Transverse colon (tissue), 4 donors: ENCODE measurements around the gene TMEM156.

ENCODE experiments used
- EP300 ChIP-seq: sonication (generic); formaldehyde crosslinking; IDR thresholded peaks from one replicate; pipeline ENCODE4 v1.6.1; 2017; ENCODE audit warnings: antibody characterized with exemption, low read depth
- POLR2A ChIP-seq: fragments of 450-650 bp; IDR thresholded peaks from one replicate; pipeline ENCODE4 v1.6.1; 2016; ENCODE audit warnings: antibody characterized with exemption, mild to moderate bottlenecking, moderate library complexity
- POLR2AphosphoS5 ChIP-seq, 3 donors: sonication (generic); formaldehyde crosslinking; IDR thresholded peaks; one replicate each; pipeline ENCODE4 v1.6.1; 2016; ENCODE audit warnings: antibody characterized with exemption in 3 of 3
- TF ChIP-seq, protein P1 (sequence below), 5 experiments: fragments of 200-600 bp in 3 of 5; fragments of 450-650 bp in 2 of 5; sonication (generic) in 3 of 5; IDR thresholded peaks; 1 replicate in 2 of 5; 2 replicates in 3 of 5; pipeline ENCODE4 v1.5.1; 2016 to 2017; ENCODE audit warnings: antibody characterized with exemption in 5 of 5, inconsistent platforms in 3 of 5, mild to moderate bottlenecking in 2 of 5, moderate library complexity in 1 of 5

GRCh38 chr4:39062770-39063097 lies 30.5 kb upstream of the TMEM156 start:
- TF ChIP-seq, protein P1, sequence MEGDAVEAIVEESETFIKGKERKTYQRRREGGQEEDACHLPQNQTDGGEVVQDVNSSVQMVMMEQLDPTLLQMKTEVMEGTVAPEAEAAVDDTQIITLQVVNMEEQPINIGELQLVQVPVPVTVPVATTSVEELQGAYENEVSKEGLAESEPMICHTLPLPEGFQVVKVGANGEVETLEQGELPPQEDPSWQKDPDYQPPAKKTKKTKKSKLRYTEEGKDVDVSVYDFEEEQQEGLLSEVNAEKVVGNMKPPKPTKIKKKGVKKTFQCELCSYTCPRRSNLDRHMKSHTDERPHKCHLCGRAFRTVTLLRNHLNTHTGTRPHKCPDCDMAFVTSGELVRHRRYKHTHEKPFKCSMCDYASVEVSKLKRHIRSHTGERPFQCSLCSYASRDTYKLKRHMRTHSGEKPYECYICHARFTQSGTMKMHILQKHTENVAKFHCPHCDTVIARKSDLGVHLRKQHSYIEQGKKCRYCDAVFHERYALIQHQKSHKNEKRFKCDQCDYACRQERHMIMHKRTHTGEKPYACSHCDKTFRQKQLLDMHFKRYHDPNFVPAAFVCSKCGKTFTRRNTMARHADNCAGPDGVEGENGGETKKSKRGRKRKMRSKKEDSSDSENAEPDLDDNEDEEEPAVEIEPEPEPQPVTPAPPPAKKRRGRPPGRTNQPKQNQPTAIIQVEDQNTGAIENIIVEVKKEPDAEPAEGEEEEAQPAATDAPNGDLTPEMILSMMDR (IDR thresholded peaks at IDR 0.05): no peak
- TF ChIP-seq POLR2A (no peak), POLR2AphosphoS5 (IDR thresholded peaks at IDR 0.05) (no peak), EP300 (no peak)
